ELF-1 (cell line): Measurements from ENCODE around the gene NHERF2.

ENCODE experiments used
- DNase-seq: peaks from one replicate; pipeline ENCODE4 v3.0.0-alpha.2; 2016; ENCODE audit warnings: low read depth, low spot score

NHERF2 gene

GRCh38 chr16:2040041-2040786 lies 13.5 kb downstream of the NHERF2 start:
- DNase-seq, result no peak

GRCh38 chr16:2040787-2041522 lies 14.3 kb downstream of the NHERF2 start:
- DNase-seq, result no peak

GRCh38 chr16:2042171-2042985 lies 15.7 kb downstream of the NHERF2 start:
- no peak for DNase-seq

- DNase-seq, result no peak
Measured at GRCh38 chr16:2042986-2043666, 16.4 kb downstream of the NHERF2 start.

GRCh38 chr16:2043667-2044451 lies 17.2 kb downstream of the NHERF2 start:
- DNase-seq, result no peak

GRCh38 chr16:2044541-2044940 lies 17.8 kb downstream of the NHERF2 start:
- DNase-seq, result no peak

GRCh38 chr16:2045965-2046892 lies 19.5 kb downstream of the NHERF2 start:
- DNase-seq, result no peak

- DNase-seq, result no peak
Measured at GRCh38 chr16:2046893-2047329, 20.2 kb downstream of the NHERF2 start.

GRCh38 chr16:2047330-2048115 lies 20.8 kb downstream of the NHERF2 start, which contains the start of the genes NTHL1 and TSC2:
Gene NTHL1, minus strand, starts transcription at chr16:2047834. Its CDS starts 11 bp downstream, at chr16:2047823.
Gene TSC2, plus strand, starts transcription at chr16:2047985. Its CDS starts 631 bp downstream, at chr16:2048616.
- DNase-seq, result peak; percentile 99

- DNase-seq, result no peak
Measured at GRCh38 chr16:2048116-2048543, 21.4 kb downstream of the NHERF2 start.

GRCh38 chr16:2053211-2053610 lies 26.5 kb downstream of the NHERF2 start:
- no peak for DNase-seq

GRCh38 chr16:2053897-2054296 lies 27.2 kb downstream of the NHERF2 start:
- no peak for DNase-seq

- no peak for DNase-seq
Measured at GRCh38 chr16:2054543-2055245, 28.0 kb downstream of the NHERF2 start.

- peak; percentile 20 for DNase-seq
Measured at GRCh38 chr16:2056077-2056476, 29.4 kb downstream of the NHERF2 start.

- DNase-seq, result peak; percentile 36
Measured at GRCh38 chr16:2056681-2057407, 30.1 kb downstream of the NHERF2 start.

GRCh38 chr16:2057438-2057837 lies 30.7 kb downstream of the NHERF2 start:
- DNase-seq, result no peak

GRCh38 chr16:2058420-2058819 lies 31.7 kb downstream of the NHERF2 start:
- no peak for DNase-seq
